Heart left ventricle (tissue), 13 donors: ENCODE data around the gene VANGL1.
"Not testable (repeated sequence)": the region's sequence is repeated elsewhere in the genome, so short reads cannot be mapped to it uniquely, and the experiment has no call there.

Experiments
- POLR2A ChIP-seq, 2 donors: fragments of 450-650 bp; IDR thresholded peaks; one replicate each; pipeline ENCODE4 v1.6.1; 2017; ENCODE audit warnings: antibody characterized with exemption in 2 of 2, mild to moderate bottlenecking in 2 of 2, moderate library complexity in 2 of 2
- TF ChIP-seq, protein P1 (sequence below), 12 donors: fragments of 200-600 bp; sonication (generic) in 4 of 12; IDR thresholded peaks; one replicate each; pipeline versions ENCODE4 v1.5.0 to v1.8.0; 2018 to 2022; ENCODE audit warnings: antibody characterized with exemption in 12 of 12, mild to moderate bottlenecking in 5 of 12
- donor health status: ischemic (EF 13 %, LVEDD 7.1; RV severe dilation, severe dysfunction).
- donor health status: DM: no; HTN: yes; CAD: no.
- donor health status: DM: no; HTN: no; CAD: no.
- donor health status: ischemic (EF 25% LVEDD 6.9; RV normal size, moderate dysfunction).
- donor health status: ischemic (EF 25% LVEDD 5.7; RV mildly dilated, moderate dysfunction).
- donor health status: ischemic (EF 35%, LVEDD 5.7; RV mildly dilated, moderate dysfunction).
- donor health status: nonischemic (EF 11% LVEDD 7.7; RV severe dilation, severe dysfunction).
- donor health status: DM: yes; HTN: yes; CAD: no.
- donor health status: PGD.
- donor health status: ischemic (EF 29% LVEDD 5.4; RV normal size, mild dysfunction).
- donor health status: nonischemic (EF 23%, LVEDD 6.1; RV moderate dilation, normal function).

DNA sequence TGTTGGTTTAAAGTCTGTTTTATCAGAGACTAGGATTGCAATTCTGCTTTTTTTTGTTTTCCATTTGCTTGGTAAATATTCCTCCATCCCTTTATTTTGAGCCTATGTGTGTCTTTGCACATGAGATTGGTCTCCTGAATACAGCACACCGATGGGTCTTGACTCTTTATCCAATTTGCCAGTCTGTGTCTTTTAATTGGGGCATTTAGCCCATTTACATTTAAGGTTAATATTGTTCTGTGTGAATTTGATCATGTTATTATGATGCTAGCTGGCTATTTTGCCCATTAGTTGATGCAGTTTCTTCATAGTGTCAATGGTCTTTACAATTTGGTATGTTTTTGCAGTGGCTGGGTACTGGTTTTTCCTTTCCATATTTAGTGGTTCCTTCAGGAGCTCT, 4.5 kb upstream of the VANGL1 start:
- TF ChIP-seq, protein P1, sequence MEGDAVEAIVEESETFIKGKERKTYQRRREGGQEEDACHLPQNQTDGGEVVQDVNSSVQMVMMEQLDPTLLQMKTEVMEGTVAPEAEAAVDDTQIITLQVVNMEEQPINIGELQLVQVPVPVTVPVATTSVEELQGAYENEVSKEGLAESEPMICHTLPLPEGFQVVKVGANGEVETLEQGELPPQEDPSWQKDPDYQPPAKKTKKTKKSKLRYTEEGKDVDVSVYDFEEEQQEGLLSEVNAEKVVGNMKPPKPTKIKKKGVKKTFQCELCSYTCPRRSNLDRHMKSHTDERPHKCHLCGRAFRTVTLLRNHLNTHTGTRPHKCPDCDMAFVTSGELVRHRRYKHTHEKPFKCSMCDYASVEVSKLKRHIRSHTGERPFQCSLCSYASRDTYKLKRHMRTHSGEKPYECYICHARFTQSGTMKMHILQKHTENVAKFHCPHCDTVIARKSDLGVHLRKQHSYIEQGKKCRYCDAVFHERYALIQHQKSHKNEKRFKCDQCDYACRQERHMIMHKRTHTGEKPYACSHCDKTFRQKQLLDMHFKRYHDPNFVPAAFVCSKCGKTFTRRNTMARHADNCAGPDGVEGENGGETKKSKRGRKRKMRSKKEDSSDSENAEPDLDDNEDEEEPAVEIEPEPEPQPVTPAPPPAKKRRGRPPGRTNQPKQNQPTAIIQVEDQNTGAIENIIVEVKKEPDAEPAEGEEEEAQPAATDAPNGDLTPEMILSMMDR (IDR thresholded peaks at IDR 0.05): not testable (repeated sequence)
- not testable (repeated sequence) for TF ChIP-seq POLR2A (IDR thresholded peaks at IDR 0.05)
